UCSD-AML1 (cell line): Measurements from ENCODE around the gene MCC.

ENCODE experiments used
- DNase-seq: peaks from one replicate; lab custom pipeline; 2025; ENCODE audit not compliant: unreplicated experiment; lab: John Stamatoyannopoulos, UW

Gene MCC

DNA sequence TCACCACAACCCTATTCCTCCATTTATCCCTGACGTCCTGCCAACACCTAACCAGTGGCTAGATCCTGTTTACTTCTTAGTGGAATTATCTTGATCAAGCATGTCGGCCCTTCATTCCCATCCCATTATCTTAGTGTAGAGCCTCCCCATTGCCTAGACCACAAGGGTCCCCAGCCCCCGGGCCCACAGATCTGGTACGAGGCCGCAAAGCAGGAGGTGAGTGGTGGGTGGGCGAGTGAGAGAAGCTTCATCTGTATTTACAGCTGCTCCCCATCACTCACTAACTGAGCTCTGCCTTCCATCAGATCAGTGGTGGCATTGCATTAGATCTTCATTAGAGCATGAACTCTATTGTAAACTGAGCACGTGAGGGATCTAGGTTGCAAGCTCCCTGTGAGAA, 236.2 kb downstream of the MCC start:
- no peak for DNase-seq

- no peak for DNase-seq
Observed at GRCh38 chr5:113250341-113250953, 237.8 kb downstream of the MCC start.

DNA sequence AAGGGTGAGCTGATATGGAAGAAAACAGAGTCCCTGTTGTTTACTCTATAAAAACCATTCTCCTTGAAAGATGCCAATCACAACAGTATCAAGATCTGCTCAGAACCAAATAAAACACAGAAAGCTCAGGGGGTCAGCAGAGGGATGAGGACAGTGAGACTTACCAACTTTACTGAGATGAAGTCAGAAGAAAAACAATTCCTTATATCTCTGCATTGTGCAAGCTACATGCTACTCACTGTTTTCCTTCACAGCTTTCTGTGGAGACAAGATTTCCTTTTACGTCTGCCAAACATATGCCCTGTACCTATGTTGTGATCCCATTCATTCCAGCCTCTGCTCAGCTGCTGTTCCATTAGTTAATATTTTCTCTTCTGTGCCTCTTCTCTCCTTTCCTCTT, 239.0 kb downstream of the MCC start:
- DNase-seq: no peak

DNA sequence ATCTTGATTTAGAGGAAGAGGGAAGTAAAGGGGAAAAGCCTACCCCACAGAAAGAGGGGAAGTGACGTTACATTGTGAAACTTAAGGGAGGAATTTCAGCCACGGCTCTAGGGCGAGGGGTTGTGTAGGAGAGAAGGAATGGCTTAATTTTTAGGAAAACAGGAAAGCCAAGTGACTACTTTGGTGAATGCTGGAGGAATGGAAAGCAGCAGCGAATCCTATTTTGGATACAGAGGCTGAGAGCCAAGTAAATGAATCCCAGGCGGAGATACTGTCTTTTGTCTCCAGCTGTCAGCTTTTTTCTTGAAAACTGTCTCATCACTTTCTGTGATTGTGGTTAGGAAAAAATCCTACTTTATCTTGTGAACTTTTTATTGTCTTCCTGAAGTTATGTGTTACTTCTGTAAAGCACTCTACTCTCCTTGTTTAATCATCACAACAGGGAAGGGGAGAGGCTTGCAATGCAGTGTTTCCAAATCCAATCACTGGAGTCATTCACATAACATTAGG, 241.8 kb downstream of the MCC start:
- no peak for DNase-seq

DNA sequence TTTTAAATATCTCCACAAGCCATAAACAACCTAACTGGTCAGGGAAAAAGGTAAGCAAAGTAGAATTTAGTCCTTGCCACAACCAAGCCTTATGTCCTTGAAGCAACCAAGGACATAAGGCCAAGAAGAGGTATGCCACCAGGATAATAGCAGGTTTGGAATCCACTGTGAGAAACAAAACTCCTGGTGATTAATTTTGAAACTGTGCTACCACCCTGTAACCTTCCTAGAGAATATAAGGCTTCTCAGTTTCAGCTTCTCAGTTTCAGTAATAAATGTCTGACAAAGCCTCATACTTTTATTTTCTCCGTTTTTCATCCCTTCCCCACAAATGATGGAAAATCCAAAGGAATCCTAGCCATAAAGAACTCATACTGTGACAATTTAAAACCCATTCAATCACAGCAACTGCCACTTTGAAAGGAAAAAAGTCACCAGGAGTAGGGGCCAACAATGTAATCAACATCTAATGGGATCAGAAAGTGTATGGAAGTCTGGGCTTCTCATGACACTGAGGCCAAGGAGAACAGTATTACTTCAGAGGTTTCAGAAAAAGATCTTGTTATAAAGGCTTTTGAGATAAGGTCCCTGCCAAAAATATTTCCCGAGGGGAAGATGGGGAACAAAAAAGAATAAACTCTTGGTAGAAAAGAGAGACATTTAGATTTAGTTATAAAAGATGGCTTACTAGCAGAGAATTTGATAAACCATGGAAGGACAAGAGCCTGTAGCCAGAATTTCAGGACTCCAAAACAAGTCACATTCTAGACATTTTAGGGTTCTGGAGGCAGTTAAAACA, 242.6 kb downstream of the MCC start:
- no peak for DNase-seq

GRCh38 chr5:113244966-113245365, 243.3 kb downstream of the MCC start:
- no peak for DNase-seq

- DNase-seq: no peak
Observed at GRCh38 chr5:113243349-113243664, 244.9 kb downstream of the MCC start.

DNA sequence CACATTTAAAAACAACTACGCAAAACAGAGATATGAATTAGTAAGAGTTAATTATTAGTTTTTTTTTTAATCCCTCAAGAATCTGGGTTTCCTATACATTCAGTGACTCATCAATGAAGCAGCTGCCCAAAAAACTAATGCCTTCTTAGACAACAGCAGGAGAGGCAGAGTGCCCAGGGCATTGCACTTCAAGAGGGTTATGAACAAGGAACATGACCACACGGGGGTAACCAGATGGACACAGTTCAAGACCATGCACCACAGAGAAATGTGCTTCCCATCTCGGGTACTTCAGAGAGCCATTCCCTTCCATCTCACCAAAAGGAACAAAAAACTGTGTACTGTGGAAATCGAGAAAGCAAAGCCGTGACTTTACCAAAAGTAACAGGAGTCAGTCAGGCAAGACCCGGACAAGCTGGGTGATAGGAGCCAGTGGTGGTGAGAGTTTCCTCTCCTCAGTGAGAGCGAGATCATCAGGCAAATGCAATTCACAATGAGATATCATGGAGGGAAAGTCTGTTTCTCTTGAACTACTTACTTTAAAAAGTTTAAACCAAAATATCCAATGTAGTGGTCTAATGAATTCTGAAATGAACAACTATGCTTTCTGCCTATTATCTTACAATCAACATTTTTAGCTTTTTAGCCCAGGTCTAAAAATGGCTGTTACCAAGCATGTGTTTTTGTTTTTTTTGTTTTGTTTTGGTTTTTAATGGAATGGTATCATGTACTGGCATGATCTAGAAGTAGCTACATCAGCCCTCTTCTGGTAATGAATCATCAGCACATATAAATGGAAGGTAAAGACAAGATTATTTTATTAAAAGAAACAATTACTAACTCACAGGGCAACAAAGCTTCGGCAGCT, 245.5 kb downstream of the MCC start:
- DNase-seq: no peak

- no peak for DNase-seq
Observed at GRCh38 chr5:113240951-113241726, 247.1 kb downstream of the MCC start.

DNA sequence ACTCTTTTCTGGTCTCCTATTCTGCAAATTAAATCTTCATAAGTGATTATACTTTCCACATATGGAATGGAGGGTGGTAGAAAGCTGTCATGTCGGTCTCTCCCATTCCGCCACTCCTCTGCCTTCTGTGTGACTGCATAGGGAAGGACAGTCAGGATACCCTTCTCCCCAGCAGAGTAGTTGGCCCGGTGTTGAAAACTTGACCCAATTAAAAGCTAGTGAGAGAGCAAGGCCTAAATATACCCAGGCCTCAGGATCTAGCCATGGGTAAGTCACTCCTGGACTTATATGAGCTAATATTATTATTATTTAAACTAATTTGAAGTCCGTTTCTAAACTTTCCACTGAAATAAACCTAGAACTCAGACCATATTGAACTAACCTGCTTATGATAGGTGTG, 248.2 kb downstream of the MCC start:
- no peak for DNase-seq

GRCh38 chr5:113237893-113238292, 250.4 kb downstream of the MCC start:
- no peak for DNase-seq

DNA sequence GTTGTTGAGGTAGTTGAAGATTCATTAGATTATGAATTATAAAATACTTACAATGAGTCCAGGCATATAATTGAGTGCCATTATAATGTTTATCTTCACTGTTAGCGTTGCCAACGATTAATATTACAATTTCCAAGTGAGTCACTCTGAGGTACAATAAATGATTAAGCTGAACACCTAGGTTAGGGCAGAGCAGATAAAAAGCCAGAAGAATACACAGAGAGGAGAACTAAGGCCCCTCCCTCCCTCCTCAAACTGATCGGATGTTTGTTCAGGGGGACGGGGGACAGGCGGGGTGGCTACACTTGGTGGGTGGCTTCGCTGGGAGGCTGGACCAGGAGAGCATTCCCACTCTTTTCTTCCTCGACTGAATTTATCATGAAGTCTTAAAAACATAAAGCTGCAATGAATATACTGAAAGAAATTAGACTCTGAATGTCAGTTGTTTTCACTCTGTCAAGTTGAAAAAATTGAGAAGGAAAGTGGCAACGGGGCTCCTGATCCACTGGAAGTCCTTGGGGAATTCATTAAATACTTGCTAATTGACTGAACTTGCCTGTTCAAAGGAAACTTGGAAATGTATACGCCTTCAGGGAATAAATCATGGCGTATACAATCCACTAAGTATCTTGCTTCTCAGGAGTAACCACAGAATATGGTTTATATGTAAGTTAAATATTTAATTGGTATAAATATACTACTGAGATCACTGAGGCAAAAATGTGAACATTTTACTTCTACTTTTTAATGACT, 251.5 kb downstream of the MCC start:
- DNase-seq: no peak

- no peak for DNase-seq
Observed at GRCh38 chr5:113235884-113236283, 252.4 kb downstream of the MCC start.

- no peak for DNase-seq
Observed at GRCh38 chr5:113234546-113234945, 253.7 kb downstream of the MCC start.

GRCh38 chr5:113233606-113234005, 254.6 kb downstream of the MCC start:
- DNase-seq: no peak

- no peak for DNase-seq
Observed at GRCh38 chr5:113232667-113233066, 255.6 kb downstream of the MCC start.

- no peak for DNase-seq
Observed at GRCh38 chr5:113232221-113232620, 256.0 kb downstream of the MCC start.

- no peak for DNase-seq
Observed at GRCh38 chr5:113231653-113232000, 256.6 kb downstream of the MCC start.

DNA sequence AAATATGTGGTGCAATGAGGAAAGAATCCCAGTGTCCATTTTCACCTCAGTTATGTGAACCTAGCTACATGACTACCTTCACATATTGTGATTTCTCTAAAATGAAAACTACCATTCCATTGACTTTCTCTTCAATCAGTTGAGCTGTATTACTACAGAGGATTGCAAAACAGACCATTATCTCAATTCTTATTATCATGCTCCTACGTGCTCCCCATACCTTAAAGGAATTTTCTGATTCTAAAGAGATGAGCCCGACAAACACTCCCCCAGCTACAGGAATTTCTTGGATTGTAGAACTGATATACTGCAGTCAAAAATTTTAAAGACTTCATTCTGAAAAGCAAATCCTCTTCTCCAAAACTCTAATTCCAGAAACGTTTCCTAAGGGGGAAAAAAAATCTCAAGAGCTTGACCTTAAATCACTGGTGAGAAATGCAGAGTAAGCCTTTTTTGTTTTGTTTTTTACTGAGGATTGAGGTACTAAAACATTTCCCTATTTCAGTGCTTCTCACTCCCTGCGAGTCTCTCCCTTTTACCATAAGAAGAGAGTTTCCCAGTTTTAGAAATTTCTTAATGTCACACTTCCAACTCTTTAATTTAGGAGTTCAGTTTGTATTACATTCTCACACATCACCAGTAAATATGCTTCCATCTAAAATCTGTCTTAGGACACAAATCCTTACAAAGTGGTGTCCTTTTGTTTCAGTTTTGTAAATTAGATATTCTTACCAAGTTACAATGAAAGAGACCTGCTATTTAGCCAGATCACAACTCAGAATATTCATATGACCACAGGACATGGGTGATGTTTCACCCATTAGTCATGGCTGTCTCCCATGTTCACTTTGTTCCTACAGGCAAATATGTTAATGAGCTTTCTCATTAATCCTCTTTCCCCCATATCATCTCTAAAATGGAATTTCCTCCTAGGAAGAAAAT, 257.3 kb downstream of the MCC start:
- no peak for DNase-seq
